CD4-positive, alpha-beta T cell treated with Interleukin-6 at 100 ng/mL for 8 hours (primary cell): ENCODE measurements around the gene SMAD2.

Experiments
- DNase-seq: peaks from one replicate; pipeline ENCODE4 v3.0.0-alpha.2; 2020; ENCODE audit warnings: mixed read lengths, low spot score

Gene SMAD2

GRCh38 chr18:47932190-47932589 lies 1.7 kb upstream of the SMAD2 start:
- no peak for DNase-seq

DNA sequence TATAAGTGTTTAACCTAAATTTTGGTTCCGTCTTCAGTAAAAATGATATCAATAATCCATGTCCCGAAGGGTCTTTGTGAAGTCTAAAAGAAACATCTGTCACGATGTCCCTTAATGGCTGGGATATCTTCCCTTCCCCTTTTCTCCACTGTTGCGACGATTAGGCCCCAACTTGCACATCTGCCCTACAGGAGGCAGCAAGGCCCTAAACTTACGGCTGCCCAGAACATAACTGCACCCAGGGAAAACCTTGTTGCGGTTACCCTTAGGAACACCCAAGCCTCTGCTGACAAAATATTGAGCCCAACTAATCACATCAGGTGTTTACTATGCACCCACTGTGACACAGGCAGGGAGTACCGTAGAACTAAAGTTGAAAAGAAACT lies 1.3 kb upstream of the SMAD2 start:
- DNase-seq = peak; percentile 49

DNA sequence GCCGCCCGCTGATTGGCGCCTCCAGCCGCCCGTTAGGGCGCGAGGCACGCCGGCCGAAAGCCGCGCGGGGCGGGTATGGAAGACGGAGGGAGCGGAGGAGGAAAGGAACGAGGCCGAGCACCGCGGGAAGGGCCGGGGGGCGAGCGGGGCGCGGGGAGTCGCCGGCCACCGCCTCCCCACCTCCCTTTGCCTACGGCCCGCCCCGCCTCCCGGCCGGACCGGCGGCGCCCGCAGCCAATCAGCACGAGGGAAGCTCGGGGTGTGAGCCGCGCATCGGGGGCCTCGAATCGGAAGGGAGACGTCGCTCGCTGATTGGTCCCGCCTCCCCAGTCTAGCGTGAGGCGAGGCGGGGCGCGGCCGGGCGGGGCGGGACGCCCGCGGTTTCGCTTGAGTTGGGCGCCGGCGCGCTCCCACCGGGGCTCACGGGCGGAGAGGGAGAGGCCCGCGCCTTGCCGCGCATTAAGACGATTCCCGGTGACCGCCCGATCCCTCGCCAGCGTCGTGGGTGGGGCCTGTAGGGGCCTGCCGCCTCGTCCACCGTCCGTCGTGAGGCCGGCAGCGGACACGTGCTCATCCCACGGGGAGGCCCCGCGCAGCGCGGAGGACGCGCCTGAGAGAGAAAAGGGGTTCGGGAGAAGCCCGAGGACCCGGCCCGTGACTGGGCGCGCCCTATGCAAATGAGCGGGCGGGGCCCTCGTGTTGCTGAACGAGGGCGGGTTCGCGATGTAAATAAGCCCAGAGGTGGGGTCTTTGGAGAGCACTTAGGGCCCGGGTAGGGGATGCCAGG lies 665 bp upstream of the SMAD2 start:
- peak; percentile 95 for DNase-seq

- no peak for DNase-seq
These were observed 719 bp downstream of the SMAD2 start for GRCh38 chr18:47929681-47930198.

DNA sequence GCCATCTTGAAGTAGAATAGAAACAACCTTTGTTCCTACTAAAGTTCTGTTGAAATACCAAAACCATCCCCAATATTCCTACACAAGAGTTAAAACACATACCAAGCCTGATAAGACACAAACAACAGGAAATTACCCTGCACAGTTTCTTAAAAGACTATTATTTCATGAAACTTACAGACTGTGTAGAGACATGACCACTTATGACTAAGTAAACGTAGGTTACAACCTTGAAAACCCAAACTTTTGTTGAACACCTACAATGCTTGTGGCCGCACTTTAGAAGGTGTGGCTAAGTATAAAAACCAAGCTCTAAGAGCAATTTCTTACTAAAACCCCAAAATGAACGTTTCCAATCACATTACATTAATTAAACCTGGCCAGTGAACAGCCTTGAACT lies 2.0 kb downstream of the SMAD2 start:
- DNase-seq = peak; percentile 18

DNA sequence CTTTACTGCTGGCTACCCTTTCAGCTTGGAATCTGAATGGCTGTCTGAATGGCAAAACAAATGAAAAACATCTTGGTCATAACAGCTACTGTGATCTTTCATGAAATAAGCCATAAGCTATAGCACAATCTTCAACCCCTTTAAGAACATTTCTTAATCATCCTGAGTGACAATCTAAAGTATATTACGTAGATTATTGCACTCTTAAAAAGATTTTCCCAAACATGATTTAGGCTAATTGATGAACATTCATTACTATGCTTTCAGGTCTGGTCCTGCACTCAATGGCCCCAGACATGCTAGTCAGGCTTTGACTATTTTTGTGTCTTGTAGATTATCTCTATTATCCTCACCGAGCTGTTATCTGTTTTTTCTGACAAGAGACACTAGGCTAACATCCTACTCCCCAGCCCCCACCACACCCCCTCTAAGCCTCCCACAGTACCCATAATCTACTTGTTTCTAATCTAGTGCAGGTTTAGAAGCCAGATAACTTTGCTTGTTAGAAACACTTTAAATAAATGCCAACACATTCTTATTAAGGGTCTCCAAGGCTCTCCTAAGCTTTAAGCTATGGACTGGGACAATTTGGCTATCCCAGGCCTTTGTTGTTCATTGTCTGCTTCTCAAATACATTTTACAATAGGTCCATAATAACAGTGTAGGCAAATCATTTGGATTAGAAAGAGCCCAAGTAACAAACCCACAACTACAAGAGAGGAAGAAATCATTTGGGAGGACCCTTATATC lies 4.2 kb downstream of the SMAD2 start:
- no peak for DNase-seq

GRCh38 chr18:47919916-47920315 lies 10.5 kb downstream of the SMAD2 start:
- DNase-seq = no peak

DNA sequence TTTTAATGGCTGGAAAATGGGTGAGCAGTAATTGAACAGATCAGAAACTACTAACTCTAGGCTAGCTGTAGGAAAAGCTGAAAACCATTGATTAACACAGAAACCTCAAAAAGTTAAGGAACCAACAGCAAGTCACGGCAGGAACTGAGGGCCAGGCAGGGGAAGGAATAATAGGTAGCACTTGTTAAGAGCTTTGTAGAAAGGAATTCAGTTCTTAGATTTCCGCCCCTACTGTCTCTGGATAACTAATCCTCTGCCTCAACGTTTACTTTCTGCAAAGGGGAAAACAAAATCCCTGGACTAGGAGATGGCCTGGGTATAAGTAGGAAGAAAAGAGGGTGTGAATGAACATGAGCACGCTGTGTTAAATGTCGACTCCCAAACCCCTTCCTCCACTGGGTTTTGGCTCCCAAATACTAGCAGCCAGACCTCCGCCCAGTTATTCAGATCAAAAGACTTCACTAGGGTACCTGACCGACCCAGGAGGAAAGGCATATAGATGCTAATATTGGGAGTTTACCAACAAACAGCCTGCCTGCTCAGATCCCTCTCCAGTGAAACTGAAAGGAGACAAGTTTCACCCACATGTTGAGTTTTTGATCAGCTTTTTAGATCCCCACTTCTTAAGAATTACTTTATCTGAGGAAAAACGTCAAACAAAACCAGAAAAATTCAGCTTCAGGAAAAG lies 12.4 kb downstream of the SMAD2 start:
- DNase-seq = no peak

DNA sequence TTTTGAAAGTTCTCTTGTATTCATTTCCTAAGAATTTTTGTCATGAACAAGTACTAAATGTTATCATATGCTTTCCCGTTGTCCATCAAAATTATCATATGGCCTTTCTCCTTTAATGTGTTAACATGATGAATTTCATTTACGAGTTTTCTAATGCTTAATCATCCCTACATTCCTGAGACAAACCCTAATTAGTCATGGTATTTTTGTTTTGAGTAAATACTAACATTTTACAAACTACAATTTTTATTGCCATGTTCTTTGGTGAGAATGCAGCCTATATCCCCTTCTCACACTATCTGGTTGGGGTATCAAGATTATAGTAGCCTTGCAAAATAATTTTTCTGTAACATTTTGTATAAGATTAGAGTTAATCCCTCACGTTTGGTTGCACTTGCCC lies 14.5 kb downstream of the SMAD2 start:
- no peak for DNase-seq

GRCh38 chr18:47915229-47915628 lies 15.2 kb downstream of the SMAD2 start:
- DNase-seq = no peak

DNA sequence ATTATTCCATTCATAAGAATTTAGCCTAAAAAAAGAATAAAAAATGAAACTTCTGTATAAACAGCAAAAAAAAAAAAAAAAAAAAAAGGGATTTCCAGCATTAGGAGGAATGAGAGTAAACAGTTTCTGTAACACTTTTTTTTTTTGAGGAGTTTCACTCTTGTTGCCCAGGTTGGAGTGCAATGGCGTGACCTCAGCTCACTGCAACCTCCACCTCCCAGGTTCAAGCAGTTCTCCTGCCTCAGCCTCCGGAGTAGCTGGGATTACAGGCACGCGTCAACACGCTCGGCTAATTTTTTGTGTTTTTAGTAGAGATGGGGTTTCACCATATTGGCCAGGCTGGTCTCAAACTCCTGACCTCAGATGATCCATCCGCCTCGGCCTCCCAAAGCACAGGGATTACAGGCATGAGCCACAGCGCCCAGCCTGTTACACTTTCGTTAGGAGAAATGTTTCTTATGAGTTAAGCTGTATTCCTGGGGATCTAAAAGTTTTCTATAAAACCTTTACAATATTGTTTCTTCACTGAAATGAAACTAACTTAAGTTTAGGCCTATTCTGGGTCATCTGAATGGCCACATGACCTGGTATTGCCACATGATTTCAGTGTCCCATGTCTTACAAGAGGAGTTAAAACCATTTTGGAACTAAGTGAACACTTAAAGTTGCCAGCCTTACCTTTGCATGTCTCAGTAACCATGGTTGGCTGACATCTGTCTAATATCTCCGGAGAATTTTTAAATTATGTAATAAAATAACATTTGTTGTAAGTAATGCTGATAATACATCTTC lies 17.5 kb downstream of the SMAD2 start:
- no peak for DNase-seq

DNA sequence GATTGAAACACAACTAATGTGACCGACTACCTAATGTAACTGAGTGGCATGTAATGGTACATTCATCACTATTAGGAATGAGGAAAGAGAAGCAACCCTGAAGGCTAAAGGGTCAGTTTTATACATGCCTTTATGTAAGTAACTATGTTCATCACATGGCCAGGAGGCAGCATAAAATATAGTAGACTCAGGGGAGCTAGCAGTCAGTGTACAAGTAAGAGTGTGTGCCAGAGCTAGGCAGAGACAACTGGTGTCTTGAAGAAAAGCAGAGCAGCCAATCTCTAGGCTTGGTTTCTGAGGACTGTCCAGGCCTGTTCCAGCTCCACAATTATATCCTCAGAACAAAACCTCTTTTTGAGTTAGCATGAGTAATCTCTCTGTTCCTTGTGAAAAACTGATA lies 18.1 kb downstream of the SMAD2 start:
- no peak for DNase-seq

GRCh38 chr18:47911877-47912276 lies 18.6 kb downstream of the SMAD2 start:
- peak; percentile 12 for DNase-seq

DNA sequence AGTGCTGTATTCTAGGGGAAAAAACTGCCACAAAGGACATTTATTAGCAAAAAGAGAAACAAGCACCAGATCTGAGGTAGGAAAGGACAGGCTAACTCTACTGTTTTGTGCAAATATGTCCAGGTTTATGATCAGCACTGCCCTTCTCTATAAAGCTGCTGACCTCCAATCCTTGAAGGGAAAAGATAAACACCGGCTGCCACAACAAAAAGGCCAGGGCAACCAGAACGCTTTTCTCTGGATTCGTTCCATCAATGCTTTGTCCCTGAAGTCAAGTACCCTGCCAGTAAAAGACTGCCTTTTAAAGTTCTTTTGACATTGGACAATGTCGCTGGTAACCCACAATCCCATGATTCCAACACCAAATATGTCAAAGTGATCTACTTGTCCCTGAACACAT lies 21.0 kb downstream of the SMAD2 start:
- no peak for DNase-seq

- DNase-seq = no peak
These were observed 21.9 kb downstream of the SMAD2 start for GRCh38 chr18:47908592-47908991.

DNA sequence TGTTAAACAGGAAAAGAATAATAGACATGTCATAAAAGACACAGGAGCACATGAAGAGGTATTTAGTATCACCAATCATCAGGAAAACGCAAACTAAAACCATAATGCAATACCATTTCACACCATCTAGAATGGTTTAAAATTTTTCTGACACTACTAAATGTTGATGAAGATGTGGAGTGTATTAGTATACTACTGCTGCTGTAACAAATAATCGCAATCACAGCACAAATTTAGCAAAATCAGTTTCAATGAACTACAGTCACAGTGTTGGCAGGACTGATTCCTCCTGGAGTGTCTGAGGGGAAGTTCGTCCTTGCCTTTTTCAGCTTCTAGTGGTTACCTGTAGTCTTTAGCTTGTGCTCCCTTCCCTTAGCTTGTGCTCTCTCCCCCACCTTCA lies 24.1 kb downstream of the SMAD2 start:
- DNase-seq = no peak

DNA sequence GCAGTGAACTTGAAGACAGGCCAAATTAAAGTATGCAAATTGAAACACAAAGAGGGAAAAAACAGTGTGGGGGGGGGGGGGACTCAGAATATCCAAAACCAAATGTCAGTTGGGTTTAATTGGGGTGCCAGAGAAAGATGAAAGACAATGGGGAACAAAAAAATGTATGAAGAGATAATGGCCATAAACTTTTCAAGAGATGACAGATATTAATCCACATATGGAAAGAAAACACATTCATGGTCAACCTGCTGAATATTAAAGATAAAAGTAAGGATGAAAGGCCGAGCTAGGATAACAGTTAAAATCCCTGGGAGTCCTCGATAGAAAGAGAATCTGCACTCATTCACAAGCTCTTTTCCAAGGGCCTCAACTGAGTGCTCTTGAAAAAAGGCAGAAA lies 26.6 kb downstream of the SMAD2 start:
- DNase-seq = no peak

DNA sequence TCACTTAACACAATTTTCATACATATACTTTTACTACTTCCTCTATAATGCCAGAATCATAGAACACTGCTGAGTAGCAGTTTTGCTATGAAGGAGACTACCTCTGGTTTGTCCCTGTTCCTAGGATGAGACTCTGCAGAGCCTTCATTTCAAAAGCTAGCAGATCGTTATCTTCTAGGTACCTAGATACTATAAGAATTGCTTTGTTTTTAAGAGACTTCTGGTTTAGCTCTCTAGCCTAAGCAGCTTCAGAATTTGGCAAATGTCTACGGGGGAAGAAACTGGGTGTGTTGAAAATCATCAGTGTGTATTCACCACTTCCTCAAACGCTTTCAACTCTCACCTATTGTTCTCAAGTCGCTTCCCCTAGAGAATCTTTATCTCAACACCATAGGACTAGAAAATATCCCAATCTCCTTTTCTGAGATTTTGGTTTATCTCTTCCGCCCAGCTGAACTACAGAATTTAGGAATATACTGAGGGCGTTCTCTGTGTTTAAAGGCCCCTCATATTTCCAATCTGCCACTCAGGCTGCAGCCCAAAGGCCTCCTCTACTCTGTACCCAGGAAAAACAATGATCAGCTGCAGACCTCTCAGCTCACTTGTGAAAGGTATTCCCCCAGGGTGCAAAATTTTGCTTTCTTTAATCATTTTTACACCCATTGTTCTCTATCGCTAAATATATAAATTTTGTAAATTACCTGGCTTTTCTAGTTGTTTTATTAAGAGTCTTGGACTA lies 28.7 kb downstream of the SMAD2 start:
- peak; percentile 50 for DNase-seq

DNA sequence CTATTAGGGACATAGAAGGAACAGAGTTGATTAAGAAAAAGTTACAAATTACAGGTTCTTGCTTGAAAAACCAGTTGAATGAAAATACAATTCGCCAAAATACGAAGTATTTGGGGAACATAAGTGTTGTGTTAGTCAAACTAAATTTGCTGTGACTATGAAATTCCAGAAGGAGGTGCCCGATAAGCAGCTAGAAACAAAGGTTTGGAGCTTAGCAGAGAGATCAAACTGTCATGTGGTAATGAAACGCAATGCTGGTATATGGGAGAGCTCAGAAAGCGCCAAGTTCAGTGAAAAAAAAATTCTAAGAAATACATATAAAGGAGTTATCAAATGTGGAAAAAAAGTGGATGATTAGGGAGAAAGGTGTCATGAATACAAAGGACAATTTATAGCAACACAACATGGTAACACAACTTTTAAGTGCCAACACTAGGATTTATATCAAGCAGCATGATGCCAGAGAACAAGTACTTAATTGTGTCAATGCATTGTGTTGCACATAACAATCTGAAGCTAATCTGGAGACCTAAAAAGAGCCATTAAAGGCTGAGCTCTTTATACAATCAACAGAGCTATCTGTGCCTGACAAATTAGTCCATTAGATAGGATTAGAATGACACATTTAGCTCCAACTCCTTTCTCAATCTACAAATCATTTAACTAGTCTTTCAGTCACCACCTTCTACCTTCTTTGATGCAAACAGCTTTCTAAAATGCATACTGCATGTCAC lies 31.2 kb downstream of the SMAD2 start:
- DNase-seq = no peak

DNA sequence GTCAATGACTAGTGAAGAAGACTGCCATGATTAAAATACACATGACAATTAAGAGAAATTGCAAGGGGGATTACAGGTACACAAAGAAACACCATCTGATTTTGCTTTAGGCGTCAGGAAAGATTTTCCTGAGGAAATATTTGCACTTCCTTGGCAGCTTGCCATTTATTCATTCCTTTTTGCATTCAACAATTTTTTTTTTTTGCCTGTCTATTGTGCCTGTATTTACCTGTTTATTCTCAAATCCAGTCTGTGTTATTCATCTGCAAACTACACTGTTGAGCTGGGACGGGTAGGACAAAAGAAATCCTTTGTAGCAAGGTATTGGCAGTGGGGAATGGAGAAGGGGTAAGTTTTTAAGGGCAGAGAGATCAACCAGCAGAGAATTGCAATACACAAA lies 31.8 kb downstream of the SMAD2 start:
- no peak for DNase-seq

GRCh38 chr18:47898055-47898454 lies 32.4 kb downstream of the SMAD2 start:
- DNase-seq = no peak
